ENCODE data around the gene GGA1.

The GGA1 gene, protein sequence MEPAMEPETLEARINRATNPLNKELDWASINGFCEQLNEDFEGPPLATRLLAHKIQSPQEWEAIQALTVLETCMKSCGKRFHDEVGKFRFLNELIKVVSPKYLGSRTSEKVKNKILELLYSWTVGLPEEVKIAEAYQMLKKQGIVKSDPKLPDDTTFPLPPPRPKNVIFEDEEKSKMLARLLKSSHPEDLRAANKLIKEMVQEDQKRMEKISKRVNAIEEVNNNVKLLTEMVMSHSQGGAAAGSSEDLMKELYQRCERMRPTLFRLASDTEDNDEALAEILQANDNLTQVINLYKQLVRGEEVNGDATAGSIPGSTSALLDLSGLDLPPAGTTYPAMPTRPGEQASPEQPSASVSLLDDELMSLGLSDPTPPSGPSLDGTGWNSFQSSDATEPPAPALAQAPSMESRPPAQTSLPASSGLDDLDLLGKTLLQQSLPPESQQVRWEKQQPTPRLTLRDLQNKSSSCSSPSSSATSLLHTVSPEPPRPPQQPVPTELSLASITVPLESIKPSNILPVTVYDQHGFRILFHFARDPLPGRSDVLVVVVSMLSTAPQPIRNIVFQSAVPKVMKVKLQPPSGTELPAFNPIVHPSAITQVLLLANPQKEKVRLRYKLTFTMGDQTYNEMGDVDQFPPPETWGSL

GRCh38 chr22:37608477-37609239 lies at the start of gene GGA1:
Gene GGA1 (plus strand): TSS chr22:37608834. CDS start chr22:37608861, 27 bp downstream.
- TF ChIP-seq, protein P1, sequence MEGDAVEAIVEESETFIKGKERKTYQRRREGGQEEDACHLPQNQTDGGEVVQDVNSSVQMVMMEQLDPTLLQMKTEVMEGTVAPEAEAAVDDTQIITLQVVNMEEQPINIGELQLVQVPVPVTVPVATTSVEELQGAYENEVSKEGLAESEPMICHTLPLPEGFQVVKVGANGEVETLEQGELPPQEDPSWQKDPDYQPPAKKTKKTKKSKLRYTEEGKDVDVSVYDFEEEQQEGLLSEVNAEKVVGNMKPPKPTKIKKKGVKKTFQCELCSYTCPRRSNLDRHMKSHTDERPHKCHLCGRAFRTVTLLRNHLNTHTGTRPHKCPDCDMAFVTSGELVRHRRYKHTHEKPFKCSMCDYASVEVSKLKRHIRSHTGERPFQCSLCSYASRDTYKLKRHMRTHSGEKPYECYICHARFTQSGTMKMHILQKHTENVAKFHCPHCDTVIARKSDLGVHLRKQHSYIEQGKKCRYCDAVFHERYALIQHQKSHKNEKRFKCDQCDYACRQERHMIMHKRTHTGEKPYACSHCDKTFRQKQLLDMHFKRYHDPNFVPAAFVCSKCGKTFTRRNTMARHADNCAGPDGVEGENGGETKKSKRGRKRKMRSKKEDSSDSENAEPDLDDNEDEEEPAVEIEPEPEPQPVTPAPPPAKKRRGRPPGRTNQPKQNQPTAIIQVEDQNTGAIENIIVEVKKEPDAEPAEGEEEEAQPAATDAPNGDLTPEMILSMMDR (IDR thresholded peaks at IDR 0.05) = no peak

DNA sequence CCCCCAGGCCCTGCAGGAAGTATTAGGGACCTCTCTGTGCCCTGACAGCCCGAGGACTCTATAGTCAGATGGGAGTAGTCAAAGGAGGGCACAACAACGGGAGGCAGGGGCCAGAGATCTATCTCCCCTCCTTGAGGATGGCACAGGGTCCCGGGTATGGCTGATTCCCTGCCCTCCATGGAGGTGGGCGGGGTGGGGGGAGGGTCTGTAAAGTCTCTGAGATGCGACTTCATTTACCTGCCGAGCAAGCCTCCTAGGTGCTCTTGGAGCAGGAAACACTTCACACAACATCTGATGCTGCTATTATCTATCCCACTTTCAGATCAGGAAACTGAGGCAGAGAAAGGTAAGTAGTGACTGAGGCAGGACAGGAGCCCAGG lies 49.1 kb upstream of the GGA1 start:
- TF ChIP-seq, protein P1 (IDR thresholded peaks at IDR 0.05) = no peak

GRCh38 chr22:37559901-37560607 lies 48.6 kb upstream of the GGA1 start, which contains the start of gene CDC42EP1:
Gene CDC42EP1 (plus strand): TSS chr22:37560480. CDS start chr22:37566350, 5,870 bp downstream.
- TF ChIP-seq, protein P1 (IDR thresholded peaks at IDR 0.05) = no peak

DNA sequence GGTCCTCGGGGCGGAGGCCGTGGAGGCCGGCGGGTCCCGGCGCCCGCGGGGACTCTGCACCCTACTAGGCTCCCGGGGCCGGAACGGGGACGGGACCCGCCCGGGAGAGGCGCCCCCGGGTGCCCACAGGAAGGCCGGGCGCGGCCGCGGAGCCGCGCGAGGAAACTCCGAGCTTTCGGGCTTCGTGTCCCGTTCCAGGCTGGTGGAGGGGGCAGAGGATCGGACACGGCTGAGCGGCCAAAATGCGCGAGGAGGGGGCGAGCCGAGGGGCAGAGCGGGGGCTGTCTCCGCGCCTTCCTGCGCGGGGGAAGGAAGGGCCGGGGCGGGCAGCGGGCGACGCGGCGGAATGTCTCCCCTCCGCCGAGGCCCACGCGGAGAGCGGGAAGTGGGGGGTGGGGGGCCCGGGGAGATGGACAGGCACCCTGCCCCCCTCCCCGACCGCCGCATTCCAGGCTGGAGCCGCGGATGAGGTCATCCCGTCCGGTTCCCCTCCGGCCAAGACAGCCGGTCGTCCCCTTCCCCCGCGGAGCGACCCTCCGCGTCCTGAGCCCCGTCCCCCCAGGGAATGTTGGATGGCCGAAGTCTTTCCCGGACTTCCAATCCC lies 47.9 kb upstream of the GGA1 start:
- TF ChIP-seq, protein P1 (IDR thresholded peaks at IDR 0.05) = no peak

DNA sequence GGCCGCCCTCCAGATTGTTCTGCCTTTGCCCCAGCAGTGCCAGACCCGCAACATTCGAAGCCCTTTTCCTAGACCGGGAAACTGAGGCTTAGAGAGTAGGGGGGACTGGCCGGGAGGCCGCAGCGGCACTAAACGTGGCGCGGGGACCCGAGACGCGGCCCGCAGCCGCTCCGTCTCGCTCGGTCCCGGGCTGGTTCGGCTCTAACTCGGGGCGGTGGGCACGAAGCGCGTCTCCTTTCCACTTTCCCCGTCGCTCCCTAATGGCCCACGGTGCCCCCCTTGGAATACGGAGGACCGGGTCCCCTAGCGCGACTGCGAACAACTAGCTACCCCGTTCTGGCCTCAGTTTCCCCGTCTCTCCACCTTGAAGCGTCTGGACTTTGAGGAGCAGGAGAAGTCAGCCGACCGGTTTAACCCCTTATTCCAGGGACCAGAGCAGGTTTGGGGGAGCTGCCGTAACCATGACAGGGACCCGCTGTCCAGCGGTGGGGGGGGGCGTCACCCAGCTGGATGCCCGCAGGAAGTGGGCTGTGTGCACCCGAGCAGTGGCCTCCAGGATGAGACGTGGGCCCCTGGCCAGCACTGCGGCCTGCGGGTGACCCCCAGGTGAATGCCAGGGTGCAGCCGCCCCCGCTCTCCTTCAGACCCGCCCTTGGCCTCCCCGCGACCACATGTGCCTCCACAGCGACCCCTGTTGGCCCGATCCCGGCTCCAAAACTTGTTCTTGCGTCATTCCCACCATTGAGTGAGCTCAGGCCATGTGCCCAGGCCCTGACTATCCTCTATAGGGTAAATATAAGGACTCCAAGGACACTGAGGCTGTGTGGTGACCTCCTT lies 47.2 kb upstream of the GGA1 start:
- TF ChIP-seq, protein P1 (IDR thresholded peaks at IDR 0.05) = peak; percentile 53; the same call in 1 of the 2 replicates

DNA sequence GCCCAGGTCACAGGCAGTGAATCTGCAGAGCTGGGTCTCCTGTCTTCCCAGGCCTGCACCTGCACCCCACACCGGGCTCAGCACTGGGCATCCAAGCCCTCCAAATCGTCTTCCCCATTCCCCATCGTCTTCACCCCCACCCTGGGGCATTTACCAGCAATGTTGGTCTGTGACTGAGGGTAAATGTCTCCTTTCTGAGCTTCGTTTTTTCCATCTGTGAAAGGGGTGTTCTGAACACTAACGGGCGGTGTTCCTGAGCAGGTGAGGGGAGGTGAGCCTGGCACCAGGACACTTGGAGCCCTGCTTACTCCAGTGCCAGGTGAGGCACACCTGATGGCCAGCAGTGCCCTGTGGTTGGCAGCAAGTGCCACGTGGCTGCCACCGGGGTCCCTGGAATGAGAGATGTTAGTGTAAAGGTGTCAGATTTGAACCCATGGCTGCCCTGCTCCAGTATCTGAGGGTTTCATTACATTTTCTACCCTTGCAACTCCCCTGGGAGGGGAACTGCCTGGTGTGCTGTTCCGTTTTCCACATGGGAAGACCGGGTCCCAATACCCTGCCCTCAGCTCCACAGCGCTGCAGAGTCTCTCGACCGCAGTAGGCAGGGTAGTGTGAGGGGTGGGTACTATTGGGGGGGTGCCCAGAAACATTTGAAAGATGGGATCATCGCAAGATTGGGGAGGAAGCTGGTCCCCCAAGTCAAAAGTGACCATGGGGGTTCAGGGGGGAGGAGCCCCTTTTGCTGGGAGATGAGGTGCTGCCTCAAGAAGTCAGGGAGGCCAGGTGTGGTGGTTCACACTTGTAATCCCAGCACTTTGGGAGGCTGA lies 46.4 kb upstream of the GGA1 start:
- TF ChIP-seq, protein P1 (IDR thresholded peaks at IDR 0.05) = no peak

Measured in LNCAP (cell line).